HCT116 (cell line): ENCODE results near the gene PRKCH. TPM values are rescaled to one million over a fixed set of nuclear protein-coding genes. Genes with fewer than 3 reads are reported as not detected.

Source experiments
- ATAC-seq: fragments of 200-7000 bp; cut with Tn5 transposase; 2 replicates; pipeline ENCODE4 v1.9.1; 2020; ENCODE audit warnings: mild to moderate bottlenecking, moderate library complexity
- BruUV-seq: library from RNA; stranded (reverse); fragments of 400-500 nt; replicated peaks from 2 replicates; lab custom pipeline; 2021; lab: Mats Ljungman, UMichigan
- CTCF ChIA-PET: fragments of 300-600 bp; sonication (Branson Sonifier 250); formaldehyde crosslinking; loops from one replicate; lab custom pipeline; 2021; ENCODE audit warnings: antibody characterized with exemption; lab: Charles Lee
- POLR2A ChIA-PET: fragments of 300-600, 350-600 bp; sonication (Branson Sonifier 250); formaldehyde crosslinking; loops from one replicate; lab custom pipeline; 2021; ENCODE audit warnings: antibody characterized with exemption; lab: Charles Lee
- RAD21 ChIA-PET, 2 experiments: fragments of 300-600 bp; sonication (Branson Sonifier 250); formaldehyde crosslinking; loops; one replicate each; lab custom pipeline; 2023; ENCODE audit warnings: low total read pairs in 2 of 2; ENCODE audit not compliant: uncharacterized antibody in 2 of 2, unreplicated experiment in 2 of 2, low non-redundant PET in 1 of 2; lab: Charles Lee
- DNase-seq: peaks from one replicate; pipeline ENCODE4 v3.0.0-alpha.2; 2010; ENCODE audit warnings: low read depth, low spot score
- H2AFZ ChIP-seq: fragments of 200-600 bp; shearing (Covaris generic), sonication (generic); 2 replicates; pipeline ENCODE4 v1.6.1; 2017; ENCODE audit warnings: low read depth, mixed run types, mixed read lengths, antibody characterized with exemption, low read length; ENCODE audit not compliant: poor library complexity, severe bottlenecking
- H3K27ac ChIP-seq: 2 replicates; pipeline ENCODE4 v1.5.1; 2012; ENCODE audit warnings: low read depth, low read length
- H3K27me3 ChIP-seq: fragments of 200-600 bp; sonication (generic); 2 replicates; pipeline ENCODE4 v1.6.1; 2016; ENCODE audit warnings: mixed run types, low read length, mixed read lengths; ENCODE audit not compliant: insufficient read depth
- H3K36me3 ChIP-seq, 2 experiments: fragments of 200-500 bp in 1 of 2; fragments of 200-600 bp in 1 of 2; sonication (Bioruptor generic) in 1 of 2; sonication (generic) in 1 of 2; 2 replicates each; pipeline versions ENCODE4 v1.5.1 to v1.6.1; 2014 to 2016; ENCODE audit warnings: low read length in 2 of 2, inconsistent platforms in 1 of 2, mixed read lengths in 1 of 2, mixed run types in 1 of 2; ENCODE audit not compliant: insufficient read depth in 2 of 2, control insufficient read depth in 1 of 2
- H3K4me1 ChIP-seq, 2 experiments: fragments of 200-600 bp in 1 of 2; sonication (generic) in 1 of 2; 2 replicates each; pipeline versions ENCODE4 v1.5.1 to v1.6.1; 2012 to 2017; ENCODE audit warnings: low read length in 2 of 2, inconsistent platforms in 1 of 2, mild to moderate bottlenecking in 1 of 2, mixed read lengths in 1 of 2, mixed run types in 1 of 2, moderate library complexity in 1 of 2; ENCODE audit not compliant: insufficient read depth in 2 of 2, control insufficient read depth in 1 of 2
- H3K4me2 ChIP-seq: fragments of 200-600 bp; sonication (generic); 2 replicates; pipeline ENCODE4 v1.6.1; 2017; ENCODE audit warnings: mixed run types, low read length, mixed read lengths
- H3K4me3 ChIP-seq, 2 experiments: fragments of 200-600 bp in 1 of 2; sonication (generic) in 1 of 2; replicated peaks in 1 of 2; 2 replicates each; pipeline ENCODE4 v1.5.1; 2011 to 2016; ENCODE audit warnings: low read length in 2 of 2, control low read depth in 1 of 2, low read depth in 1 of 2, mild to moderate bottlenecking in 1 of 2, mixed read lengths in 1 of 2, mixed run types in 1 of 2
- H3K79me2 ChIP-seq: fragments of 200-600 bp; sonication (generic); 2 replicates; pipeline ENCODE4 v1.6.1; 2017; ENCODE audit warnings: mild to moderate bottlenecking, mixed run types, low read length, moderate library complexity, mixed read lengths; ENCODE audit not compliant: insufficient read depth
- H3K9ac ChIP-seq: fragments of 200-600 bp; sonication (generic); 2 replicates; pipeline ENCODE4 v1.6.1; 2016; ENCODE audit warnings: low read length, mixed read lengths
- H3K9me2 ChIP-seq: fragments of 200-600 bp; sonication (generic), shearing (Covaris generic); 2 replicates; pipeline ENCODE4 v1.6.1; 2017; ENCODE audit warnings: mixed run types, mild to moderate bottlenecking, moderate library complexity; ENCODE audit not compliant: insufficient read depth
- H3K9me3 ChIP-seq, 2 experiments: fragments of 200-500 bp in 1 of 2; fragments of 200-600 bp in 1 of 2; sonication (Bioruptor generic) in 1 of 2; sonication (generic) in 1 of 2; 2 replicates each; pipeline ENCODE4 v1.6.1; 2014 to 2017; ENCODE audit warnings: low read length in 2 of 2, mixed read lengths in 2 of 2, inconsistent platforms in 1 of 2, low read depth in 1 of 2, mild to moderate bottlenecking in 1 of 2, mixed run types in 1 of 2, moderate library complexity in 1 of 2; ENCODE audit not compliant: control insufficient read depth in 1 of 2, insufficient read depth in 1 of 2
- H4K20me1 ChIP-seq: fragments of 200-600 bp; sonication (generic), shearing (Covaris generic); 2 replicates; pipeline ENCODE4 v1.6.1; 2017; ENCODE audit warnings: mixed run types, mild to moderate bottlenecking, moderate library complexity; ENCODE audit not compliant: insufficient read depth
- ATF3 ChIP-seq: IDR thresholded peaks from 2 replicates; pipeline ENCODE4 v1.6.1; 2012
- CEBPB ChIP-seq: IDR thresholded peaks from 2 replicates; pipeline ENCODE4 v1.6.1; 2012; ENCODE audit warnings: low read depth
- EZH2phosphoT487 ChIP-seq: fragments of 200-600 bp; IDR thresholded peaks from 2 replicates; pipeline ENCODE4 v1.6.1; 2018; ENCODE audit warnings: antibody characterized with exemption, borderline replicate concordance
- JUND ChIP-seq: IDR thresholded peaks from 2 replicates; pipeline ENCODE4 v1.6.1; 2012
- RAD21 ChIP-seq: IDR thresholded peaks from 2 replicates; pipeline ENCODE4 v1.6.1; 2012; ENCODE audit warnings: low read depth, mild to moderate bottlenecking
- SP1 ChIP-seq: IDR thresholded peaks from 2 replicates; pipeline ENCODE4 v1.6.1; 2012; ENCODE audit warnings: low read depth
- TCF7L2 ChIP-seq: IDR thresholded peaks from 2 replicates; pipeline ENCODE4 v1.7.0; 2011; ENCODE audit warnings: borderline replicate concordance, inconsistent platforms; ENCODE audit not compliant: insufficient read depth, insufficient read length; ENCODE audit errors: extremely low read depth
- intact Hi-C: fragments of 100-400 bp; cut with micrococcal nuclease; formaldehyde crosslinking; loops from 2 replicates; pipeline ENCODE4 v1.10.0; 2022
- total RNA-seq: library from RNA; stranded (reverse); gene quantifications from one replicate; pipeline ENCODE4 v1.2.1, GENCODE V29; 2021; ENCODE audit not compliant: unreplicated experiment
- TF ChIP-seq, protein P1 (sequence below), 3 experiments: fragments of 200-600 bp in 1 of 3; sonication (generic) in 1 of 3; IDR thresholded peaks in 2 of 3; conservative IDR thresholded peaks in 1 of 3; 2 replicates each; pipeline ENCODE4 v1.5.1; 2012 to 2017; ENCODE audit warnings: low read depth in 2 of 3, low read length in 2 of 3, antibody characterized with exemption in 1 of 3, borderline replicate concordance in 1 of 3, control low read depth in 1 of 3, mild to moderate bottlenecking in 1 of 3, mixed read lengths in 1 of 3, mixed run types in 1 of 3, moderate library complexity in 1 of 3; ENCODE audit not compliant: insufficient read depth in 1 of 3

PRKCH gene
- total RNA-seq, 1 experiment from 2014 or later: 16.6 TPM

DNA sequence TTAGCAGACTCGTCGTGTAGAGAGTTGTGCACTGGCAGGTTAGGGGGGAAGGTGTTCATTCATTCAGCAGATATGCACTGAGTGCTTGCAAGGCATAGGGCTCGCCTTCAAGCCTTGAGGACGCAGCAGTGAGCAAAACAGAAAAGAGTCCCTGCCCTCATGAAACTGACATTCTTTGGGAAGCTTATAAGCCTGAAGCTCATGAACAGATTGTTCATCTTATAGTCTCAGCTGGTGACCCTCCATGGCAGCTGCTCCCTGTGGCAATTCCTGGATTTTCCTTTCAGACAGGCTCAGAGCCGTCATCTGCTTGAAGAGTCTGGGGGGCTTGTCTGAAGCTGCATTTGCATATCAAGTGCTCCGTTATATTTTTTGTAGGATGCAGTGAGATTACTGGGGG lies 148.4 kb downstream of the PRKCH start:
- ChIA-PET CTCF (interaction anchor here (0.6 to 1.4 kb wide), 3 partner anchors 90 to 1504 kb away, joined by 3 to 5 read pairs (median 3); no protein-coding TSS in a partner anchor), POLR2A (no interaction called here), RAD21 (interaction anchor here in 1 of 2 experiments (0.7 kb wide), 1 partner anchor 368 kb away, joined by 4 read pairs; no protein-coding TSS in a partner anchor)
- no peaks in the 10 kb centered on the region for H3K9me2 ChIP-seq
- H3K9me3 ChIP-seq: no peaks in the 10 kb centered on the region
- intact Hi-C loops: no loop called here
- no peak for ATAC-seq
- no peak overlapping the region for H3K9ac ChIP-seq
- H3K4me1 ChIP-seq: peaks cover 12 to 15% of the 10 kb centered on the region in 2 experiments
- H3K27me3 ChIP-seq: no peaks in the 10 kb centered on the region
- no peaks in the 10 kb centered on the region for H4K20me1 ChIP-seq
- no TSS peak for BruUV-seq
- no peak for DNase-seq
- H3K79me2 ChIP-seq: no peaks in the 10 kb centered on the region
- no peaks in the 10 kb centered on the region for H3K36me3 ChIP-seq
- H2AFZ ChIP-seq: no peak overlapping the region
- no peak overlapping the region for H3K27ac ChIP-seq
- TF ChIP-seq ATF3: no peak
- TF ChIP-seq, protein P1, sequence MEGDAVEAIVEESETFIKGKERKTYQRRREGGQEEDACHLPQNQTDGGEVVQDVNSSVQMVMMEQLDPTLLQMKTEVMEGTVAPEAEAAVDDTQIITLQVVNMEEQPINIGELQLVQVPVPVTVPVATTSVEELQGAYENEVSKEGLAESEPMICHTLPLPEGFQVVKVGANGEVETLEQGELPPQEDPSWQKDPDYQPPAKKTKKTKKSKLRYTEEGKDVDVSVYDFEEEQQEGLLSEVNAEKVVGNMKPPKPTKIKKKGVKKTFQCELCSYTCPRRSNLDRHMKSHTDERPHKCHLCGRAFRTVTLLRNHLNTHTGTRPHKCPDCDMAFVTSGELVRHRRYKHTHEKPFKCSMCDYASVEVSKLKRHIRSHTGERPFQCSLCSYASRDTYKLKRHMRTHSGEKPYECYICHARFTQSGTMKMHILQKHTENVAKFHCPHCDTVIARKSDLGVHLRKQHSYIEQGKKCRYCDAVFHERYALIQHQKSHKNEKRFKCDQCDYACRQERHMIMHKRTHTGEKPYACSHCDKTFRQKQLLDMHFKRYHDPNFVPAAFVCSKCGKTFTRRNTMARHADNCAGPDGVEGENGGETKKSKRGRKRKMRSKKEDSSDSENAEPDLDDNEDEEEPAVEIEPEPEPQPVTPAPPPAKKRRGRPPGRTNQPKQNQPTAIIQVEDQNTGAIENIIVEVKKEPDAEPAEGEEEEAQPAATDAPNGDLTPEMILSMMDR (IDR thresholded peaks at IDR 0.05 in 2 of 3, conservative IDR thresholded peaks at IDR 0.05 in 1 of 3; ENCODE audit: borderline replicate concordance in 1 of 3, insufficient read depth in 1 of 3, low read depth in 2 of 3, low read length in 2 of 3): no peak
- no peak overlapping the region for H3K4me3 ChIP-seq
- H3K4me2 ChIP-seq: no peak overlapping the region

- POLR2A ChIA-PET: no interaction called here
- no peak; the same call in 1 of the 2 replicates for ATAC-seq
- Histone ChIP-seq H3K4me3 (no peak overlapping the region), H3K27ac (no peak overlapping the region), H3K36me3 (no peaks in the 10 kb centered on the region), H3K79me2 (no peaks in the 10 kb centered on the region), H3K9me2 (no peaks in the 10 kb centered on the region), H3K9me3 (no peaks in the 10 kb centered on the region), H3K4me2 (no peak overlapping the region)
- CTCF ChIA-PET: interaction anchor here (0.8 to 1.4 kb wide), 3 partner anchors 89 to 367 kb away, joined by 3 to 4 read pairs (median 3); no protein-coding TSS in a partner anchor
- intact Hi-C loops: no loop called here
- TF ChIP-seq, protein P1 (IDR thresholded peaks at IDR 0.05 in 2 of 3, conservative IDR thresholded peaks at IDR 0.05 in 1 of 3; ENCODE audit: borderline replicate concordance in 1 of 3, insufficient read depth in 1 of 3, low read depth in 2 of 3, low read length in 2 of 3): 0 out of 6 replicates have a peak, but pooled peaks of 1 of the 3 experiments have one; percentile 9
- TF ChIP-seq EZH2phosphoT487 (no peak), JUND (no peak), ATF3 (no peak), RAD21 (peak; percentile 39; the same call in 1 of the 2 replicates), SP1 (no peak), TCF7L2 (no peak), CEBPB (no peak)
- TF ChIP-seq, all 23 proteins: peak for 2
- no peak for DNase-seq
- Histone ChIP-seq H2AFZ (no peak overlapping the region), H3K27me3 (no peaks in the 10 kb centered on the region), H4K20me1 (no peaks in the 10 kb centered on the region), H3K4me1 (peaks cover 13 to 15% of the 10 kb centered on the region in 2 experiments), H3K9ac (no peak overlapping the region)
- RAD21 ChIA-PET: interaction anchor here in 1 of 2 experiments (0.7 kb wide), 1 partner anchor 367 kb away, joined by 4 read pairs; no protein-coding TSS in a partner anchor
- BruUV-seq: no TSS peak
Observed at GRCh38 chr14:61470261-61470960, 149.0 kb downstream of the PRKCH start.
